Inflammatory macrophage treated with lipopolysaccharide for 1 hour (primary cell): ENCODE data around the gene RUNDC1.
A peak's percentile ranks its signal among the peaks of the same experiment; 100 is the strongest.

Source experiments
- DNase-seq, 2 donors: peaks; one replicate each; pipeline ENCODE4 v3.0.0-alpha.2; 2020 to 2022

The RUNDC1 gene

DNA sequence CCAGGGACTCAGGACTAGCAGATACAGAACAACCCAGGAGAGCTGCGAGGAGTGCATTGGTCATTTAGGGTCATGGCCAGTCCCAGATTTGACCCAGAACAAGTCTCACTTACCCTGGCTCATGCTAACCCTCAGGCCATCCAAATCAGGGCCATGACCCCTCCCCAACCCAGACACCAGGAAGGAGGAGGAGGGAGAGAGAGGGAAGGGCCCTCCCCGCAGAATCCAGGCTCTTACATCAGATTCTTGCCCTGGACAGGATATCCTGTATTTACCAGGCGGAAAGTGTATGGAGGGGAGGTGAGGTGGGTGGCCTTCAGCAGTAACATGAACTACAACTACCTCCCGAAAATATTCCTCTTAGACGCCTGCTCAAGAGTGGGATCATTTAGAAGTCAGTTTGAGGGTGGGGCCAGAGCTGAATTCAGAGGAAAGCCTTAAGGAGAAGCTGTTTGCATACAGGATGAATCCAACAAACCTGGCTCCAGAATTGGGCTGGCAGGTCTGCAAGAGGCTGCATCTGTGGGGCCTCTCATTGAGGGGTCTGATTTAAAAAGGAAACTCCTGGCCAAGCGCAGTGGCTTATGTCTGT, 39.8 kb downstream of the RUNDC1 start:
- DNase-seq: no peak

DNA sequence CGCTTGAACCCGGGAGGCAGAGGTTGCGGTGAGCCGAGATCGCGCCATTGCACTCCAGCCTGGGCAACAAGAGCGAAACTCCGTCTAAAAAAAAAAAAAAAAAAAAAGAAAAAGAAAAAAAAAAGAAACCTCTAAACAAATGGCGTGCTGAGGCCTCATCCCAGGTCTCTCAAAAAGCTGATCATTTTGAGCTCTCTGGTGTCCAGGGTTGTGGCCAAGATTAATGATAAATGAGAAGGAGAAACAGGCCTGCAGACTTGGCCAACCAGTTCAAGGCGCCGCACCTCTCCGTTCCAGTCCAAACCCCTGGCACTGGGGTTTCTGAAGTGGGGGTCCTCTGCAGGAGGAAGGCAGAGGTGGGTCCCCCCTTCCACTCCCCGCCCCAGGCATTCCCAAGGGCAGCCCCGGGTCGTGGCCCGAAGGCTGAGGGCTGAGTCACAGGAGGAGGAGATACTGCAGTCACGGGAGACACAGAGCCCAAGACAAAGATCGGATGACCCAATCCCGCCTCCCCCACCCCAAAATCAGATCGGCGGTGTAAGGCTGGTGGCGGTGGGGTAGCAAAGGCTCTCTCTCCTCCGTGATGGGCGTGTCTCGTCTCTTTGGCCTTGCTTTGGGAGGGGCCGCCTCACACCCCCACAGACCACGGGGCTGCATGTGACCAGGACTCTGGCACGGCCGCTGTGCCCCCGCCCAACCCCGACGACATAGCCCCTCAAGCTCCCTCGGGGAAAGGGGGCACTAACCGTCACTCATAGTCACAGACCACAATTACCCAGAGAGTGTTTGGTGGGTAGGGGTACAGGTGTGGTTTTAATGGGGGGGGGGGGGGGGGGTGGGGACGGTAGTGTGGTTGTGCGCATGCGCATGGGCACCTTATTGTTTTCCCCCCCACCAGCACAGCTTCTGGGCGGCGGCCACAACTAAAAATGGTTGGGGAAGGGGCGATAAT, 40.7 kb downstream of the RUNDC1 start:
- DNase-seq: peak; percentile 71 to 82

DNA sequence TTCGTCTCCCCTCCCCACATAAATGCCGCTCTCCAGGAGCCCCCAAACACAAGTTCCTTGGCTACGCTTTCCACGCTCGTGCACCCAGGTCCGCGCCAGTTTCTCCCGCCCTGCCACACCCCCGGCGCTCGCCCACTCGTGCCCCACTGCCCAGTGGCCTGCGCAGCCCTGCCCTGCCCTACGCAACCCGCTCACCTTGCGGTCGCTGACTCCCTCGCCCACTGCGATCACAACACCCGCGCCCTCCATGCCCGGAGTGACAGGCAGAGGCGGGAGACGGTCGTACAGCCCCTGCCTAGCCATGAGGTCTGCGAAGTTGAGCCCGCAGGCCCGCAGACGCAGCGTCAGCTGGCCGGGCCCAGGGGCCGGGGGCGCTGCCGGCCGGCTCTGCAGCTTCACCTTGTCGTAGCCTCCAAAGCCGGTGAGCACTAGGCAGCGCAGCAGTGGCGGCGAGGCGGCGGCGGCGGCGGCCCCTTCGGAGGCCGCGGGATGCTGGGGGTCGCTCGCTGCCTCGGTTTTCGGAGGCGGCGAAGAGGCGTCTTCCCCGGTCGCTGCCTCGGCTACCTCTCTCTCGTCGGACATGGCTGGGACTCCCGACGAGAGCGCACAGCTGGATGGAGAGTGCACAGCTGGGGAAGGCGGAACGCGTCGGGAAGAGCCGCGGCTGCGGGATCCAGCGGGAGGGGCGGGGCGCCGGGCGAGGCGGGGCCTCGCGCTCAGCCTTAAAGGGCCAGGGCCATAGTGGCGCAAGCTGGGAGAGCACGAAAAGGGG, 41.6 kb downstream of the RUNDC1 start, which contains the start of gene VAT1:
Gene VAT1 (minus strand): TSS at position 645 of the 772 bp plus-strand sequence. CDS start 63 bp downstream, at position 582.
- peak; percentile 68 to 78 for DNase-seq

DNA sequence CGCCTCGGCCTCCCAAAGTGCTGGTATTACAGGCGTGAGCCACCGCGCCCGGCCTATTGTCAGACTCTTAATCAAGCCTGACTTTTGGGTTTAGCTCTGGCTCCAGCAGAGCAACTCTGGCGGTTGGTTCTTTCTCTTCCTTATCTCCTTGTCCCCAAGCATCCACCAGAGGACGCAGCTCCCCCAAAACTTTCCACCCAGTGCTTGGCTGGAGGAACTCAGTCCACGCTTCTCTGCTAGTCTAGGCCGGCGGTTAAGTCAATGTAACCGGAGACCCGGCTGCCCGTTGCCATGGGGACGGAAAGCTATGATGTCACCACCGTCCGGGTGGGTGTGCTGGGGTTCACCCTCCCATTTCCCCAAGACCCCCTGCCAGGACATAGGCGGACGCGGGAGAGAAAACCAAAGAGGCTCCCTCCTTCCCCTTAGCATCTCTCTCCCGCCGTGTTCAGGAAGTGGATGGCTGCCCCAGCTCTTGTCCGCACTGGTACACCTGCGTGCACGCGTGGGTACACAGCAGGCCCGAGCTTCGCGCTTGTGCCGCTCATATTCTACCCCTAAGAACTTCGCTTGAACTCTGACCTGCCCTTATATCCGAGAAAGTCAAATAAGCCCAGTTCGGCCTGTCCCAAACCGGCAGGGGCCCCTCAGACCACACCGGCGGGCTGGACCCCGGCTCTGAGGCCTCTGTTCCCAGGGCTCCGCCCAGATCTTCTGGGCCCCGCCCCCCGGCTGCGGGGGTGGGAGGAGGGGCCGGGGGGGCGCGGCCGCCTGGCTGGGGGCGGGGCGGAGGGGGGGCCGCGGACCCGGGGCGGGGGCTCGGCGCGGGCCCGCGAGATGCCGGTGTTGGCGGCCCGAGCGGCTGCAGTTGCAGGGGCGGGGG, 44.3 kb downstream of the RUNDC1 start, which contains the start of gene RND2:
Gene RND2 (plus strand): TSS at position 825 of the 883 bp plus-strand sequence. CDS start 117 bp downstream, outside the sequence.
- peak; percentile 84 to 88 for DNase-seq

DNA sequence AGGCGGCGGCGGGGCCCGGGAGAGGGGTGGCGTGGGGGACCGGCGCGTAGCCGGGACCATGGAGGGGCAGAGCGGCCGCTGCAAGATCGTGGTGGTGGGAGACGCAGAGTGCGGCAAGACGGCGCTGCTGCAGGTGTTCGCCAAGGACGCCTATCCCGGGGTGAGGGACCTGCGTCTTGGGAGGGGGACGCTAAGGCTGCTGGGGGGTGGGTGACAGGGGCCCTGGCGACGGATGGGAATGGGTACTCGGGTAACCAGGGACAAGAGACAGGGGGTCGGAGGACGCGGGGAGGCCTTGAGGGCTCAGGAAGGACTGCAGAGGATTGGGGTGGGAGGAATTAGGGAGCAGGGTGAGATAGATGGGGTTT, 44.9 kb downstream of the RUNDC1 start:
- DNase-seq: no peak

DNA sequence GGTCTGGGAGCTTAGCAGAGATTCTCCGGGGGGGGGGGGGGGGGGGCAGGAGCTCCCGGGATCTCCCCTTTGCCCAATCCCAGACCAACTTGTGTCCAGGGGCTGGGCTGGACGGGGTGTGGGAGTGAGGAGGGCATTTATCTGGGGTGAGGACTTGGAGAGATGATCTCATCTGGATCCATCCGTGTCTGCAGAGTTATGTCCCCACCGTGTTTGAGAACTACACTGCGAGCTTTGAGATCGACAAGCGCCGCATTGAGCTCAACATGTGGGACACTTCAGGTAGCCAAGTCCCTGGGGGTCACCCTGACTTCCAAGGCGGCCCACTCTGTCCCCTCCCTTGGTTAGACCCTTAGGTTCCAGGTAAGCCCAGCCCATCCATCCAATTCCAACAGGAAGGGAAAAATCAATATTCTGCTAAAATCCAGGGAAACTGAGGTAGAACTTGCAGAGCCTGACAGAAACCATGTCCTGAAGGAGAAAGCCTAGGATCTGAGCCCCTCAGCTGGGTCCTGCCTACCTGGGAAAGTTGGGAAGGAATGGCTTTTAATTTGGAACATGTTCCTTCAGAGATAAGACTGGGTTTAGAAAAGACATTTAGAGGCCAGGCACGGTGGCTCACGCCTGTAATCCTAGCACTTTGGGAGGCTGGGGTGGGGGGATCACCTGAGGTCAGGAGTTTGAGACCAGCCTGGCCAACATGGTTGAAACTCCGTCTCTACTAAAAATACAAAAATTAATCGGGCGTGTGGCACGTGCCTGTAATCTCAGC, 45.6 kb downstream of the RUNDC1 start:
- no peak for DNase-seq

DNA sequence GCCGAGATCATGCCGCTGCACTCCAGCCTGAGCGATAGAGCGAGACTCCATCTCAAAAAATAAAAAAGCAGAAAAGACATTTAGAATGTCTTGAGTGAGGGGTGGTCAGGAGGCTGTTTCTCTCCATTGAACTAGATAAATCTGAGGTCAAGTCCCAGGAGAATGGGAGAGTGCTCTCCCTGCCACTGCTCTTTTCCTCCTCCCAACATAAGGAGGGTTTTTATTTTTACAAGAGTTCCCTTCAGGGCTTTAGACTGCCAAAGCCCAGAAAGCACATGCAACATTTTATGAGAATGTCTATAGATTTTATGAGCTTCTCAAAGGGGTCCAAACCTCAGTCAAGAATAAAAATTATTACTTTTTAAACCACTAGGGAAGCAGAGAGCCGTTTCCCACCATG, 46.2 kb downstream of the RUNDC1 start:
- DNase-seq: no peak

DNA sequence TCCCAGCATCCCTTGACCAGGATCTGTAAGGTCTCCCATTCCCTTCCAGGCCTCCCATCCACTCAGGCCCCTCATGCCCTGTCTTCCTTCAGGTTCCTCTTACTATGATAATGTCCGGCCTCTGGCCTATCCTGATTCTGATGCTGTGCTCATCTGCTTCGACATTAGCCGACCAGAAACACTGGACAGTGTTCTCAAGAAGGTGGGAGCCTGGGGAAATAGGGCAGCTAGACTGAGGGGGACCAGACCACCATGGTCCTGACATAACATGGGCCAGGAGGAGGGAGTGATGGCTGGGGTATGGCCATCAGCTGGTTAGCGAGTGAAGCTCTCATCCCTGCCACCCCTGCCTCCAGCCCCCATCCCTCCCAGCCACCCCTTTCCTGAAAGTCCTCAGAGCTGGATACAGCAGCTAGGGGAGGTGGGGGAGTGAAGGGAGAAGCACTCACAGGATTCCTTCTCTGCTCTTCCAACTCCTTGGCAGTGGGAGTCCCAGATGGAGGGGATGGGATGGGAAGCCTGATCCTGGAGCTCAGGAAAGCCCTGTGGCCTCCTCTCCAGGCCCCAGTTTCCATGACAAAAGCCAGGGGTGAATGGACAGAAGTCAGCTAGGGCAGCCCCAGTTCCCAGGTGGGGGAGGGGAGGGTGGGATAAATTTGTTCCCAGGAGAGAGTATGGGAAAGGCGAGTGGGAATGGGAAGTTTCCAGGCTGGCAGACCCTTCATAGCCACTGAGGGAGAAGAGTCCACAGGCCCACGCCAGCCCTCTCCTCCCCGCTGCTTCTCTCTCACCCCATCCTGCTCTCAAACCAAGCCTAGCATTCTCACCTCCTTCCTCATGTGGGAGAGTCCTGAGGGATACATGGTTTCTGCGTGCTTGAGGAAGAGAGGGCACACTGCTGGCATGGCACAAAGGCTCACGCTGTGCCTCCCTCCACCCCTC, 47.0 kb downstream of the RUNDC1 start:
- DNase-seq: no peak

DNA sequence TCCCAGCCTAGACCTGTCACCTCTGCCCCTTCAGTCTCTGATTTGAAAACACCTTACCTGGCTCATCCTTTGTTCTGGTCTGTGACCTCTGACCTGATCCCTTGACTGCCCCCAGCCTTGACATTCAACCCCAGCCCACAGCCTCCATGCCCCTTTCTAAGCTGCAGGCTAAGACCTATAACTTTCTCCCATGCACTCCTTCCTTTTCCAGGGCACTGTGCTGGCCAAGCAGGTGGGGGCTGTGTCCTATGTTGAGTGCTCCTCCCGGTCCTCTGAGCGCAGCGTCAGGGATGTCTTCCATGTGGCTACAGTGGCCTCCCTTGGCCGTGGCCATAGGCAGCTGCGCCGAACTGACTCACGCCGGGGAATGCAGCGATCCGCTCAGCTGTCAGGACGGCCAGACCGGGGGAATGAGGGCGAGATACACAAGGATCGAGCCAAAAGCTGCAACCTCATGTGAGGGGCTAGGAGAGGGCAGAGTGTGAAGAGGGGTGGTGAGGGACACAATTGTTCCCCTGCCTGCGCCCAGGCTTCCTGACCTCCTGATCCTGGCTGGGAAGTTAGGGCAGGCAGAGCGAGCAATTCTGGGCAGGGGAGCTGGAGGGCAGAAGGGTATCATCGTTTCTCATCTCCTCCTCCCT, 48.0 kb downstream of the RUNDC1 start:
- DNase-seq: no peak

DNA sequence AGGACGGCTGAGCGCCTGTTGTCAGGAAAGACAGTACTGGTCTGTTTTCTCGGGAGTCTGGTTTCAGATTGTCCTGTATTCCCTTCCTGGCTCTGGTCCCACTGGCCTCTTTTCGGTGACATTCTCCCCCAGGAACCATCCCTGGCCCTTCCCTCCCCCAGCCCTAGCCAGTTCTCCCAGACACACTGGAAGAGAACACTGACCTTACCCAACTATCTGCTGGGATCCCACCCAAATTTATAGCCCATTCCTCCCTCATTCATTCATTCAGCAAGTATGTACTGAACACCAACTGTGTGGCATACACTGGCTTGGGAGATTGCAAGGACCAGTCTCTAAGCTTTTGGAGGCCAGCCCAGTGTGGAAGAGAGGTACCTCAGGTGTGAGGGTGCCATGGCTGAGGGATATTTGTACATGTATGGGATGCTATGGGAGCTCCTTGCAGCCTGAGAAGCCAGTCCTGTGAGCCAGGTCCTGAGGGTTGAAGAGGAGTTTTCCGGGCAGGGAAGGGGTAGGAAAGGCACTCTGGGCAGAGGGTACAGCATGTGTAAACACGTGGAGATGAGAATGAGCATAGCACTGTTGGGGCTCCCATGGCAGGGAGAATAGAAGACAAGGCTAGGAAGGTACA, 49.9 kb downstream of the RUNDC1 start:
- DNase-seq: no peak

DNA sequence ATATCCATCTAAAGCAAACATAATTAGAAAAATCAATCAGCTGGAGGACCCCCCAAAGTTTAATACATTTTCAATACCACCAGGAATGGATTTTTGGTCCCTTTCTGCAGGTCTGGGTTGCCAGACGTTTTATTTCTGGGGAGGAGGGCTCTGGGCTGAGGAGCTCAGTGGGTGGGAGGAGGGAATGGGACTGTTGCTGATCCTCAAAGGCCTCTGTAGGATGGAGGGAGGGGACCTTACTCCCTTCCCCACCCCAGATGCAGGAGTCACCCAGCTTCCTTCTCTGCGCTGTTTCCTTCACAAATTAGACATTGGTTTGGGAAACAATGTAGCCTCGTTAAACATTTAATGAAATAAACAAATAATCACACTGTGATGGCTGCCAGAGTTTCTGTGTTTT, 51.3 kb downstream of the RUNDC1 start:
- DNase-seq: no peak

DNA sequence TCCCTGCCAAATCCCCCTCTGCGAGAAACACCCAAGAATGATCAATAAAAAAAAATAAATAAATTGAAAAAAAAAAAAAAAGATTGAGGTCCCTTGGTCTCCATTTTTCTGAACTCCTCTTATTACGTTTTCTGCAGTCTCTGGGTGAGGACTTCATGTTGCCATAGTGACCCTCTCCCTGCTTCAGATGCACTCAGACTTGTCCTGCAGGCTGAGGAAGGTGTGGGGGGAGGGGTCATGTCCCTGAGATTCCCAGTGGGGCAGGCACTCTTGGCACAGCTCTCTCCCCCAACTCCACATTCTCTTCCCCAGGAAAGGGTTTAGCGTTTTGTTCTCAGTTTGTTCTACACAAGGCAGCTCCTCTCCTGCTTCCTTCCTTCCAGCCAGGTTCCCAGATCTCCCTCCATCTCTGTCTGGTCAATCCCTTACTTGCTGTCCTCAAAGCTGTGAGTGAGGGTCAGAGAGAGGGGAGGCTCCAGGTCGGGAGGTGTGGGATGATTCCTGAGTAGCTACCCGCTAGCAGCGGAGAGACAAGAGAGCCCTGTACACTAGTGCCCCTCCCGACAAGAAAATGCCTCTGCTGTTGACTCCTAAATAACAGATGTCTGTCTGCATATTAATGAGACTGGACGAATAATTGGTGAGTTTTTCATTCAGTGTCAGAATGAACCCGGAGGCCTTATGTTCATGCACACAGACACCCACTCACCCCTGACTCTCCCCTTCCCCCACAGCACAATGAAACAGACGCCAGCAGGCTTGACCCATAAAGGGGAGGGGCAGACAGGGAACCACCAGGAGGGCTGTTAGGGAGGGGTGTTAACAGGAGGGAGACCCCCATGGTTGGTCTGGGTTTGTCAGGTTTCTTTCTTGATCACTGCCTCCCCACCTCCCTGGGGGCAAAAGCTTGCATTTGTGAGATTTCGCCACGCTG, 53.9 kb downstream of the RUNDC1 start:
- no peak for DNase-seq

DNA sequence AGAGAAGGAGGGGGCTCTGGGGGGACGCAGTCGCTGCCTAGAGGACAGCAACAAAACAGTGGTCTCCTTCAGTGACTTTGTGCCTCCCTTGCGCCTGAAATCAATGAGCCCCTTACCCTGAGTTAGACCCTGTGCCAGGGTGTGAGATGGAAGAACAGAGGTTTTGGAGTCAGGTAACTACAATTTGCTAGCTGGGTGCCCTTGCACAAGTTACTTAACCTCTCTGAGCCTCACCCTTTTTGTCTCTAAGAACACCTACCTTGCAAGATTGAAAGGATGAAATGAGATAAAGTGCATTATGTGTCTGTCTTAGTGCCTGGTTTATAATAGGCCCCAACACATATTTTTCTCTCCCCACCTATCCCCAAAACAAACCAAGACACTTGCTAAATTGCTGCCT, 54.5 kb downstream of the RUNDC1 start:
- DNase-seq: no peak

DNA sequence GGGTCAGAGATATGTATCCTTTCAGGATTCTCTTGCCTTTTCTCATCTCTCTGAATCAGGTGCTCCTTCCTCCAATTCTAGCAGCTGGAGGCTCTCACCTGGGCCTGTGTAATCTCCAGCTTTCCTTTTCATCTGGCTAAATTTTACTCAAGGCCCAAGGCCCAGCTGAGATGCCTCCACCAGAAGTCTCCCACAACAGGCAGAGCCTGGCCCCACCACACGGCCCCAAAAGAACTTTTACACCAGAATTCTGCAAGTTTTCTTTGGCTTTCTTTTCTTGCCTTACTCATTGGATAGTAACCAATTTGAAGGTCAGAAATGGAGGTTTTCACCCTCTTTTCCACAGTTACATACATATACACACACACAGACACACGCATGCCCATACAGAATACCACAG, 59.3 kb downstream of the RUNDC1 start:
- DNase-seq: no peak

DNA sequence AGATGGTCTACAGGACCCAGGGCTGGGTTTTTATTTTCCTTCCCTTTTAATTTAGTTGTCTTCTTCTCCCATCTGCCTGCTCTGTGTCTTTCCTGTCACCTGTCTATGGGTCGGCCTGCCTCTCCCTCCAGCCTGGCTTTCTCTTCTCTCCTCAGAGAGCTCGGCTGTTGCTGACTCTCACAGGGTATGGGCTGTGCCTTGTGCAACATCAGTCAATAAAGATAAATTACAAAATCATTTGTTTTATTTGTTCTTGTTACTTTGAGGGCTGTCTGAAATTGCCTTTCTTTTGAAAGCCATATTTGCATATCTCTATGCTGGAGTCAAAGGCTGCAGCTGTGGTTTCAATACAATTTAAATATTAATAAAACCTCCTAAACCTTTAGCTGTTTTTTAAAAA, 60.3 kb downstream of the RUNDC1 start:
- no peak for DNase-seq

DNA sequence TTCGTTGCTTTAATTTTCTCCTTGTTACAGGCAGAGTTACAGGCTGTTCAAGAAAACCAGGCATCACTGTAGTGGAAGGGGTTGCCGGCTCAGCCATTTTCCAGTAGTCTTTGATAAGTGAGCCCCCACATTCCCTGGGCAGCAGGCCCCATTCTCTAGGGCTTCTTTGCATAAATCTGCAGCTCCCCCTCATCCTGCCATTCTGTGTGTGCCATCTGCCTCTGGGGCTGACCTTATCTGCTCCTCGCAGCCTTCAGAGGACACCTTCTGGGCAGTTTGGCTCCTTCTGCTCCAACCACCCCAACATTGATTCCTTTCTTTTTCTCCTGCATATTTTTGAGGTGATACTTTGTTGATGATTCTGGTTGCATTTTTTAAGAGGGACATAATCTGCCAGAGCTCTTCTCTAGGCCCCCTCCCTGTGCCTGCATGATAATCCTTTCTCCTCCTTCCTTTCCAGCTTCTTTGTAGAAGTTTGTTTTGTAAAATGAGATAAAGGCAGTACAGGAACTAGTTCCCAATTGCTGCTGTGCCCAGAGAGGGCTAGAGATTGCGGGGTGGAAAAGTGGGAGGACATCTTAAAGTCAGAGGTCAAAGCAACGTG, 61.8 kb downstream of the RUNDC1 start:
- DNase-seq: no peak
